SKM-1 treated with dmso at 0.1 percent for 144 hours (cell line): ENCODE measurements around the gene TRMT44.
"Not testable (repeated sequence)": the region's sequence is repeated elsewhere in the genome, so short reads cannot be mapped to it uniquely, and the experiment has no call there.

ENCODE experiments used
- DNase-seq: peaks from one replicate; lab custom pipeline; 2025; ENCODE audit not compliant: unreplicated experiment; lab: John Stamatoyannopoulos, UW

The TRMT44 gene

GRCh38 chr4:8510191-8510590 is 69.6 kb downstream of the TRMT44 start:
- DNase-seq, result no peak

DNA sequence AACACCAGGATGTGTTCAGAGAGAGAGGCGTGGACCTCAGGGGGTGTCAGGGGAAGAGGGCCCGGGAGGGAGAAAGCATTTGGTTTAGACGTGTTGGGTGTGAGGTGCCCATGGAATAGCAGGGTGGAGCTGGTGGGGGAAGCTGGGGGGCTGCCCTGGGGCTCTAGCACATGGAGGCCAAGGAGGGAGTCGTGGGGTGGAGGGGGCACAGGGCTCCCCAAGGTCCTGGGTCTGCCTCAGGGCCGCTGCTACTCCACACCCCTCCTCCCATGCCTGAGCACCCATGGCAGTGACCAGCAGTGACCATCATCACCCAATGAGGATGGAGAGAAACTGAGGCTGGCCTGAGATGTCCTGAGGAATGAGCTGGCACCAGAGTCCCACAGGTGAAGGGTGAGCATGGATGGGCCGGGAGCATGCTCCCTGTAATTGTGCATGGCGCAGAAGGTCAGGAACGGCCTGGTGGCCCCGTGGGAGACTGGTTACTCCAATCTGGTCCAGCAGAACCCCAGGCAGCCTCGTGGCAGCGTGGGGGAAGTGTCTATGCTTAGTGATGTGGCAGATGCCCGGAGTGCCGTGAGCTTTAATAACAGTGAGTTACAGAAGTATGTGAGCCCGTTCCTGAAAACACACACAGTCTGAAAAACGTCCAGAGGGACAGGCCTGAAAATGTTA is 70.2 kb downstream of the TRMT44 start:
- DNase-seq, result no peak

GRCh38 chr4:8512510-8512909 is 71.9 kb downstream of the TRMT44 start:
- DNase-seq, result no peak

GRCh38 chr4:8513080-8513479 is 72.5 kb downstream of the TRMT44 start:
- not testable (repeated sequence) for DNase-seq

GRCh38 chr4:8513931-8514330 is 73.4 kb downstream of the TRMT44 start:
- no peak for DNase-seq

DNA sequence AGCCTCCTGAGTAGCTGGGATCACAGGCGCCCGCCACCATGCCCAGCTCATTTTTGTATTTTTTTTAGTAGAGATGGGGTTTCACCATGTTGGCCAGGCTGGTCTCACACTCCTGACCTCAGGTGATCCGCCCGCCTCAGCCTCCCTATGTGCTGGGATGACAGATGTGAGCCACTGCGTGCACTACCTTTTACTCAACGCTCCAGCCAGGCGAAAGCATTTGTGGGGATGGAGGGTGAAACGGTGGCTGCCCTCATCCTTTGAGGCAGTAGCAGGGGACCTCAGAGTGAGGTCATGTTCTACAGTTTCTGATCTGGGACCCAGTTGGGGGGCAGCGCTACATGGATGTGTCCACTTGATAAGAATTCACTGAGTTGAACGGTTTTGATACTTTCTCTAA is 73.8 kb downstream of the TRMT44 start:
- no peak for DNase-seq

DNA sequence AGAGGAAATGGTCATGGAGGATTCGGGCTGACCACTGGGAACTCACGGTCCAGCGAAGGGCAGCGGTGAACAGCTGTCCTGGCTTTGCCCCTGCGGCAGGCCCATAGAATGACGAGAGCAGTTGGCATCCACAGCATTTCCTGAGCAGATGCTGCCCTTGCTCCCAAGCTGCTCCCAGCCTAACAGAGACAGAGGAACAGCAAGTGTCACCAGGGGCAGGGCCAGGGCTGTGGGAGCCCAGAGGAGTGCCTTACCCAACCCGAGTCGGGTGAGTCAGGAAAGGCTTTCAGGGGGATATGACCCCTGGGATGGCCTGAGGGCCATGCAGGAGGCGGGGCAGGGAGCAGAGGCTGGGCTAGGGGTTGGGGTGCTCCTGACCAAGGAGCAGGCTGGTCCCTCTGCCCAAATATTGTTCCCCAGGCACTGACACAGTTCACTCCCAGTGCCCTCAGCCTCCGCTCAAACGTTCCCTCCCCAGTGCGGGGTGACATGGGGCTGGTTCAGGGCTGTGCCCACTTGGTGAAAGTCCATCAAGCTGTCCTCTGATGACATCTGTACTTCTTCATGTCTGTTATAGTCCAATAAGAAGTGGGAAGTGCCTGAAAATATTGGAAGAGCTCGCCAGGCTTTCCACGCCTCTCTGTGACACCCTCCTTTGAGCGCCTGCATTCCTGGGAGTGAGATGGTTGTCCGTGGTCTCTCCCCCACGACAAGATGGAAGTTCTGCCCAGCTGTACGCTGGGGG is 74.9 kb downstream of the TRMT44 start:
- no peak for DNase-seq

DNA sequence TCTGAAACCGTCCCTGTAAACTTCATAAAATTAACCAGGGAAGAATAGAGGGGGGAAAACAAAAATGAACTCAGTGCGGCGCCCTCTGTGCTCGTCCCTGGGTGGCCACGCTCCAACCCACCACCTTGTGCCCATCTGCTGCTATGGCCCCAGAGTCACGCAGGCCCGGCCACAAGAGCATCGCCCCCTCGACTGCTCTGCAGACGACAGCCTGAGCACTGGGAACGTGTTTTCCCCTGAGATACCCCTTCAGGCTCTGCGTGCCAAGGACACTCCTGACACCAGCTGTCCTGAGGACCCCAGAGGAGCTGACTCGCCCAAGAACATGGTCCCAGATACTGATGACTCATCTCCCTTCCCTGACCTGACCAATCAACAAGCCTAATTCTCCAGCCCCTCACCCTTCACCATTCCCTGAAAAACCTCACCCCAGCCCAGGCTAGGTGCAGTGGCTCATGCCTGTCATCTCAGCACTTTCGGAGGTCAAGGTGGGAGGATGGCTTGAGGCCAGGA is 75.5 kb downstream of the TRMT44 start:
- no peak for DNase-seq

GRCh38 chr4:8516996-8517550 is 76.5 kb downstream of the TRMT44 start:
- DNase-seq, result no peak

DNA sequence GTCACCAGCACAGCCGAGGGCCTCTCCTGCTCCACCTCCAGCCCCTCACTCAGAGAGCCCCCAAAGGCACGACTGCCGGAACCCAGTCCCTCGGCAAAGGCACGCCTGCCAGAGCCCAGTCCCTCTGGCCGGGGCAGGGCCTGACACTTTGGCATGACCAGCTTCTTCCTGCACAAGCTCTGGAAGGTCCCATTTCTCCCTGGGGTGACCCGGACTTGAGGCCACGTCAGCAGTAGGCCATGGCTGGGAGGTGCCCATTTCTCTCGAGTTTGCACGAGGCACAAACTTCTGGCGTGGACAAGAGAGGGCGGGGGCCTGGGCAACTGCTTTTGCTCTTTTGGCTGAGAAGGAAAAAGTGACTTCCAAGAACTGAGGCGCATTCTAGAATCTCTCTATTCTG is 77.4 kb downstream of the TRMT44 start:
- DNase-seq, result no peak

DNA sequence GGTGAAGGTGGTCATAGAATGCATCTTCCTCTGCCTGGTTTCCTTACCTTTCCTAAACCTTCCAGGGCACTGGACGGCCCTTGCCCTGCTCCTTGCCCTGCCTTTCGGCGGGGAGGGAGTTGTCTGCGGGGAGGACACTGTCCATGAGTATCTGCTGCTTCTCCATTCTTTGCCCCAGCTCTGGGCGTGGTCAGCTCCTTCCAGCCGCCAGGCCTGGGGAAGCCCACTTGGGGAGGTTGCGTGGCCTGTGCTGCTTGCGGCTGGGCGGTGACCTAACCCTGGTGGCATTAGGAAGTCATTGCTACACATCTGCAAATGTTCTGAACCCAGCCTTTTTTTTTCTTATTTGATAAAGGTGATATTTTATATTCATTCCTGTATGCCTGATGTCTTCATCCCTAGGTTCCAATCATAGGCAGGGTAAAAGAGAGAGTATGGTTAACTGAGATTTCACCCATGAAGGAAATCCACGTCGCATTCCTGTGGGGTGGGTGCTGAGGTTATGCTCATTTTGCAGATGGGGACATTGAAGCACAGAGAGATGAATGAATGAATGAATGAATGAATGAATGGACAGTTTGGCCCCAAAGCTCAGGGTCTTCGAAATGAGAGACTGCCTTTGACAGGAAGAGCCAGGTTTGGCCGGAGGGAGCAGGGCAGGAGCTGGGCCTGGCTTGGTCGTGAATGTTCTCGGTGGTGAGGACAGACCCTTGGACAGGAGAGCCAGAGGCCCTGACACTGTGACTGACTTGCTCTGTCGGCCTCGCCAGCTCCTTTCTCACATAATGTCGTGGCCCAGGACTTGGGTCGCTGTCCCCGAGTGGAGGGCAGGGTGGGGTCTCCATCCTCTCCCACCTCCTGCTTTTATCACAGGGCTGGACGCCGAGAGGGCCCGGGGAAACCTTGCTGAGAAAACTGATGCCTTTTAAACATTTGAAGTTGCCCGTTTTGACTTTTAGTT is 81.9 kb downstream of the TRMT44 start:
- DNase-seq, result no peak

DNA sequence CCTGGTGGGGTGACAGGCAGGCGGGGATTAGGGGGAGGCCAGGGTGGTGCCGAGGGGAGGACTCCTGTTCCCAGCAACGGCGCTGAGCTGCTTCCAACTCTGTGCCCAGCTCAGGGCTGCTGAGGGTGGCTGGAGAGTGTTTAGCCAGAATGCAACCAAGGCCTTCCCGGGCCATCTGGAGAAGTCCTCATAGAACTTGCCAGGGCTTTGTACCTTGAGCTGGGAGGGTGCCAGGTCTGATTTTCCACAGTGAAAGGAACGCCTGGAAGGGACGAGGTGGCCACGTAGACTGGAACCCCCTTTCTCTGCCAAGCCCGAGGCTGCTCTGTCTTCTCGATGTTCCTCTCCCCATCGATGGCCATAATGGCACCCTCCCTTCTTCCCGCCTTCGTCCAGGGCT is 82.6 kb downstream of the TRMT44 start:
- DNase-seq, result no peak

GRCh38 chr4:8523766-8524165 is 83.2 kb downstream of the TRMT44 start:
- no peak for DNase-seq

DNA sequence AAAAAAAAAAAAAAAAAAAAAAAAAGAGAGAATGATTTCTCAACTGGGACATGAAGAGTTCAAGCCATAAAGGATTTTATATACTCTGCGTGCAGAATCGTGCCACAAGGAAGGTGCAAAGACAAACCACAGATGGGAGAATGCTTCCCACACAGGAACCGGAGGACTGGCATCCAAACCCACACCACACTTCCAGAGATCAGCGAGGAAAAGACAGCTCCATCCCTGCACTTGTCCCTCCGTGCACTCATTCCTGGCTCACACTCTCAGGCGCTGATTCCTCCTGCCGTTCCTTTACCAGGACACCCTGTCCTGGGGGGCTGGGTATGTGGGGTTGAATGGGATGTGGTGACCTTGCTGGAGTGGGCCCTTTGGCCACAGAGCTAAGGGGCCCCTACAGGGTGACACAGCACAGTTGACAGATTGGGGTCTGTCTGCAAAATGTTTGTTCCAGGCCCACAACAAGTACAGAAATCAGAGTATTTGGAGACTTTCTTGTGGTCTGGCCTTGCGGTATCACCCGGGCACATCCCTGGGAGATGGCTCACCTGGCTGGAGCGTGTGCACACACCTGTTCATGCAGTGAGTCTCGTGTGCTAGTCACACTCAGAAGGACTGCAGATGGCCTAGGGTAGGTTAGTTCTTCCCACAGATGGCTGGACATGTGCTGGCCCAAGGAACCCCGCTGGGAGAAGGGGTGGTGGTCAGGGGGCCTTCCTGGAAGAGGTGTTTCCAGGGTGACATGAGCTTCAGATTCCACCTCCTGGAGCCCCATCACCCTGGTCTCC is 84.2 kb downstream of the TRMT44 start:
- no peak for DNase-seq

- no peak for DNase-seq
Measured at GRCh38 chr4:8525383-8526120, 85.0 kb downstream of the TRMT44 start.
